T-helper 2 cell treated with Interferon-gamma antibody and Interleukin-4, amounts not matched to agents 100 ng/mL and 5 ng/mL, for 36 hours (primary cell): Measurements from ENCODE around the gene SPEN. TPM values are rescaled to one million over a fixed set of nuclear protein-coding genes. Genes with fewer than 3 reads are reported as not detected.
"Not testable (repeated sequence)": the region's sequence is repeated elsewhere in the genome, so short reads cannot be mapped to it uniquely, and the experiment has no call there.

Source experiments
- intact Hi-C: fragments of 100-400 bp; cut with micrococcal nuclease; formaldehyde crosslinking; loops from one replicate; pipeline ENCODE4 v1.15.1; 2023
- total RNA-seq: library from RNA; stranded (reverse); gene quantifications from 2 replicates; pipeline ENCODE4 v1.2.3, GENCODE V29; 2022

Gene SPEN
- total RNA-seq, 1 donor from 2014 or later, result 64.1 TPM

DNA sequence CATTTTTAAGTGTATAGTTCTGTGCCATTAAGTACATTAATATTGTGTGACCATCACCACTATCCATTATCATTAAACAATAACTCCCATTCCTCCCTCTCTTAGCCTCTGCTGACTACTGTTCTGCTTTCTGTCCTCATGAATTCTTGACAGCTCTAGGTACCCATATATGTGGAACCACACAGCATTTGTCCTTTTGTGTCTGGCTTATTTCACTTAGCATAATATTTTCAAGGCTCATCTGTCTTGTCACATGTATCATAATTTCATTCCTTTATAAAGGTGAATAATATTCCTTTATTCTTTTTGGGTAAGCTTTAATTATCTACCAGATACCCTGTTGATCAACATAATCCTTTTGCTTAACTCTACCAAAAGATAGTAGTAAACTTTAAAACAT lies 47.7 kb downstream of the SPEN start:
- intact Hi-C loops, result no loop called here

- intact Hi-C loops, result not testable (repeated sequence)
These were observed 49.5 kb downstream of the SPEN start for GRCh38 chr1:15896841-15897610.

GRCh38 chr1:15899266-15899665 lies 51.8 kb downstream of the SPEN start:
- intact Hi-C loops, result no loop called here

DNA sequence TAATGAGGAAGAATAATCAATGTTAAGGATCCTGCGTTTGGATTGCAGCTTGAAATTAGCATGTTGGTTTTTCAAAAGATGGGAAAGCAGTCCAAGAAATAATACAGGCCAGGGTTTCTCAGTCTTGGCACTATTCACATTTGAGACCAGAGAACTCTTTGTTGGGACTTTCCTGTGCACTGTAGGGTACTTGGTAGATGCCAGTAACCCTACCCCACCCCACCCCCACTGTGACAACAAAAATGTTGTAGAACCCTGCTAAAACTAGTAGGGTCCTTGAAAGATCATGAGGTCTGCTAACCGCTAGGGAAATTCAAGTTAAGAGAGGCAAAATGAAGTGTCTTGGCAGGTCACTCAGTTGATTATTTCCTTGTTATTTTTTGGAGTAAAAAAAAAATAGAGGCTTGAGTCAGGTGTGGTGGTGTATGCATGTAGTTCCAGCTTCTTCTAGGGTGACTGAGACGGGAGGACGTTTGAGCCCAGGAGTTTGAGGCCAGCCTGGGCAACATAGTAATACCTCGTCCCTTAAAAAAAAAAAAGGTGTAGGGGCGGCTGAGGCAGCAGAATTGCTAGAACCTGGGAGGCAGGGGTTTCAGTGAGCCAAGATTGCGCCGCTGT lies 53.3 kb downstream of the SPEN start:
- intact Hi-C loops, result no loop called here

GRCh38 chr1:15902882-15903281 lies 55.4 kb downstream of the SPEN start:
- intact Hi-C loops, result no loop called here

DNA sequence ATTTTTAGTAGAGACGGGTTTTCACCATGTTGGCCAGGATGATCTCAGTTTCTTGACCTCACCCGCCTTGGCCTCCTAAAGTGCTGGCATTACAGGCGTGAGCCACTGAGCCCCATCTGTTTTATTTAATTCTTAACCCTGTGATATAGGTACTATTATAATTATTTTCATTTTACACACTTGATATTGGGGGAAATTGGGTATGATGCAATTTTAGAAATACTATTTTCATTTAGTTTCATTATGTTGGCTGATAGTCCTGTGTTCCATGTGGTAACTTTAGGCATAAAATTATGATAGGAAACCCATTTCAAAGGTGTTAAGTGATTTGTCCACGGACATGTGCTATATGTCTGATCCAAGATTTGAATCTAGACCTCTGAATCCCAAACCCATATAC lies 61.1 kb downstream of the SPEN start:
- intact Hi-C loops, result no loop called here

DNA sequence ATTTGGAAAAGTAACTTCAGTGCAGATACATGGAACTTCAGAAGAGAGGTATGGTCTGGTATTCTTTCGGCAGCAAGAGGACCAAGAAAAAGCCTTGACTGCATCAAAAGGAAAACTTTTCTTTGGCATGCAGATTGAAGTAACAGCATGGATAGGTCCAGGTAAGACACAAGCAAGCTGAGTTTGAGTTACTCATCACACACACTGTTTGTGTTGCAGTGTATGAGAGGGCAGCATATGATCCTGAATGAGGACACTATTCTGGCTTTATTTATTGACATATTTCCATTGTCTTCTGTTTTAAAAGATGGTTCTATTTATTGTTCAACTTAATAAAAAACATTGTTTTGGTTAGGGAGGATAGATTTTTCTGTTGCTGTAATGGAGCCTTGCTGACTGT lies 63.6 kb downstream of the SPEN start:
- intact Hi-C loops, result no loop called here

DNA sequence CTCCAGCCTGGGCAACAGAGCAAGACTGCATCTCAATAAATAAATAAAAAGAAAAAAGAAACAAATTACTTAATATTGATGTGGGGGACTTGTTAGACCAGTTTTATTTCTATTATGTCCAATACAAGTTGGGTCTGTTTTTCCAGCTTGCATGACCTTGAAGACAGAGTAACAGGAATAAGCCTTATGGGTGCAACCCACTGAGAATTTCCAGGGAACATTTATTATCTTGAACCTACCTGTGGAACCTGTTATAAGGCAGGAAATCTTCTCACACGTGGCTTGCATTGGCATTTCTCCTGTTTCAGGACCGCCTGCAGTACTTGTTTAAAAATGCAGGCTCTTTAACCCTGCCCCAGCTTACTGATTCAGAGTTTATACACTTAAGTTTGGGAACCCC lies 64.4 kb downstream of the SPEN start:
- intact Hi-C loops, result no loop called here

- intact Hi-C loops, result not testable (repeated sequence)
These were observed 66.1 kb downstream of the SPEN start for GRCh38 chr1:15913607-15914006.

GRCh38 chr1:15915991-15916390 lies 68.5 kb downstream of the SPEN start:
- intact Hi-C loops, result loop anchor here (2.0 to 5.0 kb wide), 3 partner anchors 51 to 84 kb away; no protein-coding TSS in a partner anchor

DNA sequence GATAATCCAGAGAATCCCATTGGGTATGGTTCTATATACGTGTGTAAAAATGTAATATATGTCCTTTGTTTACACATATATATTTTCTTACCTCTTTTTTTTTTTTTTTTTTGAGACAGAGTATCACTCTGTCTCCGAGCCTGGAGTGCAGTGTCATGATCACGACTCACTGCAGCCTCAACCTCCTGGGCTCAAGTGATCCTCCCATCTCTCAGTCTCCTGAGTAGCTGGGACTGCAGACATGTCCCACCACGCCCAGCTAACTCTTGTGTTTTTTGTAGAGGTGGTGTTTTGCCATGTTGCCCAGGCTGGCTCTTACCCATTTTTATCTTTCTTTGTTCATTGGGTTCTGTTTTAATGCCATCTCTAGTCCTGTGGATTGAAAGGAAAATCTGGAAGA lies 68.9 kb downstream of the SPEN start:
- intact Hi-C loops, result loop anchor here (2.0 to 5.0 kb wide), 3 partner anchors 51 to 84 kb away; no protein-coding TSS in a partner anchor

DNA sequence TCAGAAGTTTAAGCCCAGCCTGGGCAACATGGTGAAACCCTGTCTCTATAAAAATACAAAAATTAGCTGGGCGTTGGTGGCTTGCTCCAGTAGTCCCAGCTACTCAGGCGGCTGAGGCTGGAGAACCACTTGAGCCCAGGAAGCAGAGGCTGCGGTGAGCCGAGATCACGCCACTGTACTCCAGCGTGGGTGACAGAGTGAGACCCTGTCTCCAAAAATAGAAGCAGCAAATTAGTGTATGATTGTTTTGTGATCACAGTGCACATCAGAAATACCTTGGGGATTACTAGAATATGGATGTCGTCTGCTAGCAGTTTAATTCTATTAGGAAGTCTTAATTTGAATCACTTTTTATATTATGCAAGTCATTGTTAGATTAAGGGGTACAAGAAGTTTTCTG lies 69.4 kb downstream of the SPEN start:
- intact Hi-C loops, result loop anchor here (2.0 to 5.0 kb wide), 3 partner anchors 50 to 85 kb away; no protein-coding TSS in a partner anchor

DNA sequence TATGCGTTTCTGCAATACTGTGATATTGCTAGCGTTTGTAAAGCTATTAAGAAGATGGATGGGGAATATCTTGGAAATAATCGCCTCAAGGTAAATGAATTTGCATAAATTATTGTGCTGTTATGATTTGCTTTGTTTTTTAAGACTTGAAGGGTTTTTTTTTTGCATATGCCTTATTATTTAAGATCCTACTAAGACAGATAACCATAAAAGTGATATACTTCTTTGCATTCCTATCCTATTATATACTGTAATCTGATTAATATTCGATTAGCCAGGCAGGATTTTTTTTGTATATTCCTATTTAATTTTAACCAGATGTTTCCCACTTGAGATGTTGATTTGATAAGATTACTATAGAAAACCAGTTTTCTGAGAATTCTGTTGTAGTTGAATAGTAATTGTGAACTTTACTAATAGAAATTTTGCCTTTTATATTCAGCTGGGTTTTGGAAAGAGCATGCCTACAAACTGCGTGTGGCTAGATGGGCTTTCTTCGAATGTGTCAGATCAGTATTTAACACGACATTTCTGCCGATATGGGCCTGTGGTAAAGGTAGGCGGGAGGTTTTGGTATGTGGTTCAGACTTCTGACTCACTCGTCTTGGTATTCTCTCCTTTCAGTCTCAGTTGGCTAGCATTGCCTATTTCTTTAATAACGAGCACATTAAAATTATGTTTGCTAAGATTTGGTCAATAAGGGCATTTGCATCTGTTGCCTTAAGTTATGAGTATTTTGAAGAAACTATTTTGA lies 71.6 kb downstream of the SPEN start:
- intact Hi-C loops, result loop anchor here (5.0 kb wide), 2 partner anchors 48 to 87 kb away; no protein-coding TSS in a partner anchor

DNA sequence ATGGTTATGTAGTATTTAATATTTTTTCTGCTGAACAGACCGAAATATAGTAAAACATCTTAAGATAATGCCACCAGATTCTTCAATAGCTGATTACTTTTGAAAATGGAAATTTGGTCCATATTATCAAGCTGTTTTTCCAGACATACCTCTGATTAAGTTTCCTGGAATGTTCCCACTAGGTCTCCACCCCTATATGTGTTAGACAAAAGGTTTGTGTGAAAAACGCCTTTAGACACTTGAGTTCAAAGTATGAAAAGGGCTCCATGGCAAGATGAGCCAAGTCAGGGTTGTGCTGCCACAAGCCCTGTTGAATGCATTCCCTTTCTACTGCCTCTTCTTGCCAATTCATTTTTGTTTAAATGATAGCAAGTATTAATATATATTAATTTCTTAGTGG lies 75.7 kb downstream of the SPEN start:
- intact Hi-C loops, result no loop called here

DNA sequence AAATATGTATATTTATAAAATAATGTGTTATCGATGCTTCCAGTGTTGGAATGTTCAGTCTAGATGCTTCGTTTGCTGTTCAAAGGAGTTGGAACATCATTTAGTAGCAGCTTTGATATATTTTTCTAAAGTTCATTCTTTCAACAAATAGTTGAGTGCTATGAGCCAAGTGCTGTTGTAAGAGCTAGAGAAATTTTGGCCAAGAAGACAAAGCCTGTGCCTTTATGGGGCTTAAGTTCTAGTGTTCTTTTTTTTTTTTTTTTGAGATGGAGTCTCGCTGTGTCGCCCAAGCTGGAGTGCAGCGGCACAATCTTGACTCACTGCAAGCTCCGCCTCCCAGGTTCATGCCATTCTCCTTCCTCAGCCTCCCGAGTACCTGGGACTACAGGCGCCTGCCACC lies 78.9 kb downstream of the SPEN start:
- intact Hi-C loops, result not testable (repeated sequence)

GRCh38 chr1:15928971-15929965 lies 81.8 kb downstream of the SPEN start:
- intact Hi-C loops, result no loop called here

DNA sequence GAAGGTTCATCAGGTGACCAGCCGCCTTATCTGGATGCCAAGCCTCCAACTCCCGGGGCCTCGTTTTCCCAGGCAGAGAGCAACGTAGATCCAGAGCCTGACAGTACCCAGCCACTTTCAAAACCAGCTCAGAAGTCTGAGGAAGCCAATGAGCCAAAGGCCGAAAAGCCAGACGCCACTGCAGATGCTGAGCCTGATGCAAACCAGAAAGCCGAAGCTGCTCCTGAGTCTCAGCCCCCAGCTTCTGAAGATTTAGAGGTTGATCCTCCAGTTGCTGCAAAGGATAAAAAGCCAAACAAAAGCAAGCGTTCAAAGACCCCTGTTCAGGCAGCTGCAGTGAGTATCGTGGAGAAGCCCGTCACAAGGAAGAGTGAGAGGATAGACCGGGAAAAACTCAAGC lies 83.9 kb downstream of the SPEN start:
- intact Hi-C loops, result no loop called here

DNA sequence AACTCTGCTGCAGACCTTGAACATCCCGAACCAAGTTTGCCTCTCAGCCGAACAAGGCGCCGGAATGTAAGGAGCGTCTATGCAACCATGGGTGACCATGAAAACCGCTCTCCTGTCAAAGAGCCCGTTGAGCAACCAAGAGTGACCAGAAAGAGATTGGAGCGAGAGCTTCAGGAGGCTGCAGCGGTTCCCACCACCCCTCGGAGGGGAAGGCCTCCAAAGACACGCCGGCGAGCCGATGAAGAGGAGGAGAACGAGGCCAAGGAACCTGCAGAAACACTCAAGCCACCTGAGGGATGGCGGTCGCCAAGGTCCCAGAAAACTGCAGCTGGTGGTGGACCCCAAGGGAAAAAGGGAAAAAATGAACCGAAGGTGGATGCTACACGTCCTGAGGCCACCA lies 84.4 kb downstream of the SPEN start:
- intact Hi-C loops, result no loop called here

- intact Hi-C loops, result no loop called here
These were observed 85.1 kb downstream of the SPEN start for GRCh38 chr1:15932612-15933011.

GRCh38 chr1:15933684-15934083 lies 86.2 kb downstream of the SPEN start:
- intact Hi-C loops, result no loop called here
